Esophagus muscularis mucosa (tissue), 3 donors: ENCODE results near the gene PPARA.

Experiments
- POLR2A ChIP-seq: fragments of 450-650 bp; IDR thresholded peaks from one replicate; pipeline ENCODE4 v1.6.1; 2017; ENCODE audit warnings: antibody characterized with exemption, moderate library complexity, mild to moderate bottlenecking, low read depth
- TF ChIP-seq, protein P1 (sequence below), 3 experiments: fragments of 200-600 bp in 2 of 3; fragments of 450-650 bp in 1 of 3; sonication (generic) in 2 of 3; IDR thresholded peaks; one replicate each; pipeline ENCODE4 v1.5.1; 2017 to 2019; ENCODE audit warnings: antibody characterized with exemption in 3 of 3, mild to moderate bottlenecking in 2 of 3, moderate library complexity in 1 of 3

- TF ChIP-seq, protein P1, sequence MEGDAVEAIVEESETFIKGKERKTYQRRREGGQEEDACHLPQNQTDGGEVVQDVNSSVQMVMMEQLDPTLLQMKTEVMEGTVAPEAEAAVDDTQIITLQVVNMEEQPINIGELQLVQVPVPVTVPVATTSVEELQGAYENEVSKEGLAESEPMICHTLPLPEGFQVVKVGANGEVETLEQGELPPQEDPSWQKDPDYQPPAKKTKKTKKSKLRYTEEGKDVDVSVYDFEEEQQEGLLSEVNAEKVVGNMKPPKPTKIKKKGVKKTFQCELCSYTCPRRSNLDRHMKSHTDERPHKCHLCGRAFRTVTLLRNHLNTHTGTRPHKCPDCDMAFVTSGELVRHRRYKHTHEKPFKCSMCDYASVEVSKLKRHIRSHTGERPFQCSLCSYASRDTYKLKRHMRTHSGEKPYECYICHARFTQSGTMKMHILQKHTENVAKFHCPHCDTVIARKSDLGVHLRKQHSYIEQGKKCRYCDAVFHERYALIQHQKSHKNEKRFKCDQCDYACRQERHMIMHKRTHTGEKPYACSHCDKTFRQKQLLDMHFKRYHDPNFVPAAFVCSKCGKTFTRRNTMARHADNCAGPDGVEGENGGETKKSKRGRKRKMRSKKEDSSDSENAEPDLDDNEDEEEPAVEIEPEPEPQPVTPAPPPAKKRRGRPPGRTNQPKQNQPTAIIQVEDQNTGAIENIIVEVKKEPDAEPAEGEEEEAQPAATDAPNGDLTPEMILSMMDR (IDR thresholded peaks at IDR 0.05) = no peak
- no peak for TF ChIP-seq POLR2A
Observed at GRCh38 chr22:46214149-46214548, 63.8 kb downstream of the PPARA start.
